GM23248 (cell line): Measurements from ENCODE around the gene GAREM1. TPM values are rescaled to one million over a fixed set of nuclear protein-coding genes. Genes with fewer than 3 reads are reported as not detected.

ENCODE experiments used
- DNase-seq: peaks from one replicate; pipeline ENCODE4 v3.0.0-alpha.2; 2015
- H2AFZ ChIP-seq: fragments of 200-600 bp; sonication (generic); 2 replicates; pipeline ENCODE4 v1.6.1; 2016; ENCODE audit warnings: antibody characterized with exemption
- H3F3A ChIP-seq: fragments of 200-600 bp; sonication (generic); 2 replicates; pipeline ENCODE4 v1.6.1; 2016; ENCODE audit warnings: mild to moderate bottlenecking, antibody characterized with exemption, mixed run types; ENCODE audit not compliant: insufficient read depth
- H3K27ac ChIP-seq: fragments of 200-600 bp; sonication (generic); 2 replicates; pipeline ENCODE4 v1.5.1; 2016; ENCODE audit warnings: mild to moderate bottlenecking
- H3K27me3 ChIP-seq: fragments of 200-600 bp; sonication (generic); replicated peaks from 2 replicates; pipeline ENCODE4 v1.6.1; 2016; ENCODE audit warnings: mild to moderate bottlenecking; ENCODE audit not compliant: insufficient read depth
- H3K36me3 ChIP-seq: fragments of 200-600 bp; sonication (generic); 2 replicates; pipeline ENCODE4 v1.6.1; 2016; ENCODE audit warnings: low read depth, mild to moderate bottlenecking
- H3K4me1 ChIP-seq: fragments of 200-600 bp; sonication (generic); 2 replicates; pipeline ENCODE4 v1.6.1; 2016; ENCODE audit warnings: mild to moderate bottlenecking; ENCODE audit not compliant: insufficient read depth
- H3K4me2 ChIP-seq: fragments of 200-600 bp; sonication (generic); one replicate; pipeline ENCODE4 v1.6.1; 2016; ENCODE audit warnings: mild to moderate bottlenecking; ENCODE audit not compliant: unreplicated experiment
- H3K4me3 ChIP-seq: fragments of 200-600 bp; sonication (generic); 2 replicates; pipeline ENCODE4 v1.5.1; 2016; ENCODE audit warnings: mild to moderate bottlenecking
- H3K79me2 ChIP-seq: fragments of 200-600 bp; sonication (generic); 2 replicates; pipeline ENCODE4 v1.6.1; 2016; ENCODE audit warnings: mild to moderate bottlenecking; ENCODE audit not compliant: insufficient read depth
- H3K9ac ChIP-seq: fragments of 200-600 bp; sonication (generic); 2 replicates; pipeline ENCODE4 v1.6.1; 2016; ENCODE audit warnings: mild to moderate bottlenecking
- H3K9me2 ChIP-seq: fragments of 200-600 bp; sonication (generic); 2 replicates; pipeline ENCODE4 v1.6.1; 2016; ENCODE audit warnings: mixed run types, mild to moderate bottlenecking, moderate library complexity; ENCODE audit not compliant: insufficient read depth
- H3K9me3 ChIP-seq: fragments of 200-600 bp; sonication (generic); one replicate; pipeline ENCODE4 v1.6.1; 2017; ENCODE audit warnings: low read depth
- H4K20me1 ChIP-seq: fragments of 200-600 bp; sonication (generic); 2 replicates; pipeline ENCODE4 v1.6.0; 2016; ENCODE audit not compliant: insufficient read depth
- EZH2 ChIP-seq: fragments of 200-600 bp; sonication (generic); IDR thresholded peaks from 2 replicates; pipeline ENCODE4 v1.6.1; 2018; ENCODE audit warnings: antibody characterized with exemption, mild to moderate bottlenecking; ENCODE audit not compliant: insufficient read depth, poor library complexity, severe bottlenecking
- EZH2phosphoT487 ChIP-seq: fragments of 200-600 bp; sonication (generic); IDR thresholded peaks from 2 replicates; pipeline ENCODE4 v1.6.1; 2018; ENCODE audit warnings: antibody characterized with exemption, moderate library complexity, mild to moderate bottlenecking, low read depth; ENCODE audit not compliant: insufficient read depth
- WGBS, 2 experiments: methylation state at CpG; one replicate each; pipeline ENCODE4 v1.1.6; 2015 to 2017; ENCODE audit warnings: low lambda C conversion rate in 2 of 2, low coverage in 1 of 2; ENCODE audit errors: missing lambda C conversion rate in 2 of 2; 5-methylcytosine and 5-hydroxymethylcytosine counted together
- in situ Hi-C: fragments of 300-500 bp; cut with MboI; formaldehyde crosslinking; loops from 2 replicates; pipeline ENCODE4 v1.15.0; 2020
- polyA plus RNA-seq: library from polyadenylated mRNA; unstranded; fragments of >200 nt; fragmentation: Nextera tagmentation; extraction: Ambion mirVana; gene quantifications from 2 replicates; pipeline ENCODE4 v1.2.1, GENCODE V29; 2016
- total RNA-seq: library from RNA; depleted of rRNA; stranded (reverse); fragments of >200 nt; shearing (Covaris generic); gene quantifications from 2 replicates; pipeline ENCODE4 v1.2.3, GENCODE V29; 2014

Gene GAREM1
- total and polyA plus RNA-seq, 2 experiments from 2014 or later, result 0.30 to 1.2 TPM

DNA sequence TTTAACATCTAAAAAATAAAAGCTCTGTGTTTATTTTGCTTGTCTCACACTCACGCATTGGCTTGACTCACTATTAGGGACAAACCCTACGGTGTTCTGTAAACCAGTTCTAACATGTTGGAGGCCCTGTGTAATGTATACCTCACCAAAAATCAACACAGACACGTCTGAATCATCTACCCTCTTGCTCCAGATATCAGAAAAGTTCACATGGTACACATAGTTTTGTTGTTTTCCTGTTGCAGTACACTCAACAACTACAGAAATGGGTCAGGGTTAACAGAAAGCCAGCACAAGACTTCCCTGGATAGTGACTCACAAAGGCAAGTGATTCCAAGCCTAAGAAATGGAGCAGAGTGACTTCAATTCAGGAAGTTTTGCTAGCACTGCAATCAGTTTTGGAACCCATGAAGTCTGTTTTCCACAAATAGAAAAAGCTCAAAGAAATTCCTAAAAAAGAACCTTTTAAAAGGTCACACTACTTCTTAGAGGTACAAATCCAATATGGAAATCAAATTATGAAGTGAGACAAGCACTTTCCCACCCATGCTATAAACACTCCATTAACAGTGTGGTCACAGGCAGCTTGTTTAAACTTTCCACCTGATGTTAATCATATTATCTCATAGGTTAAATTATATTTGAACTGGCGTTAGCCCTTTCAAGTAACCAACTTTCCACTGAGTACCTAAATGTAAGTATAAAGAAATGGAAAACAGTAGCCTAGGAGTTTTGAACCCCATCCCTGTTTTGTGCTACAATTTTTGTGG lies 87.4 kb downstream of the GAREM1 start:
- no peaks in the 10 kb centered on the region for H3K36me3 ChIP-seq
- H3K27ac ChIP-seq, result peak overlapping the region; percentile 42
- H3K4me3 ChIP-seq, result peak overlapping the region; percentile 5; the same call in 1 of the 2 replicates
- H3K9me3 ChIP-seq, result no peaks in the 10 kb centered on the region
- H3K9me2 ChIP-seq, result no peaks in the 10 kb centered on the region
- no peaks in the 10 kb centered on the region for H3K27me3 ChIP-seq
- H3K4me1 ChIP-seq, result peaks cover 13% of the 10 kb centered on the region
- H3F3A ChIP-seq, result peaks cover 18% of the 10 kb centered on the region
- peak; percentile 85 for DNase-seq
- H2AFZ ChIP-seq, result peak overlapping the region; percentile 13; the same call in 1 of the 2 replicates
- peak overlapping the region; percentile 13; the same call in 1 of the 2 replicates for H3K9ac ChIP-seq
- no peaks in the 10 kb centered on the region for H4K20me1 ChIP-seq
- no peaks in the 10 kb centered on the region for H3K79me2 ChIP-seq
- 22 to 23% methylated on average over 4 of the region's 4 CpGs for WGBS, 2 experiments
- in situ Hi-C loops, result no loop called here
- TF ChIP-seq EZH2phosphoT487 (no peak), EZH2 (no peak)
- H3K4me2 ChIP-seq, result peak overlapping the region; percentile 39

DNA sequence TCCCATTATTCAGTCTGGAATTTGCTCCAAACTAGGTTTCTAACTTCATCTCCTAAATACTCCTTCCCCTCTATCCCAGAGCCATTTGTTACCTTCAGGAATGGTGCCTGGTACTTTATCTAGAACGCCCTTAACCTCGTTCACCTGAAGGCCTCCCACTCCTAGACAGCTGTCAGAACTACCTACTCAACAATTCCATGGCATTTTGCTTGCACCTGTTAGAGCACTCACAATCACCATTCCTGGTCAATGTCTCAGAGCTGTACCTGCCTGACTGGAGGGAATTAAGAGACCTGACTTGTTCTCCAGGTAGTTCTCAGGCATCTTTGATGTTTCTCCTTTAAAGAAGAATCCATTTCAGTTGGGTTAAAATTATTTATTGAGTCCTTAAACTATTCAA lies 88.9 kb downstream of the GAREM1 start:
- Histone ChIP-seq H2AFZ (no peak overlapping the region), H3K9me3 (no peaks in the 10 kb centered on the region), H3K4me2 (no peak overlapping the region), H3K36me3 (no peaks in the 10 kb centered on the region), H3K9ac (no peak overlapping the region), H4K20me1 (no peaks in the 10 kb centered on the region), H3K9me2 (no peaks in the 10 kb centered on the region), H3K27me3 (no peaks in the 10 kb centered on the region), H3K27ac (no peak overlapping the region), H3K79me2 (no peaks in the 10 kb centered on the region), H3K4me3 (no peak overlapping the region), H3F3A (peaks cover 18% of the 10 kb centered on the region), H3K4me1 (peaks cover 13% of the 10 kb centered on the region)
- WGBS, 2 experiments, result 96 to 100% methylated on average over 2 of the region's 2 CpGs
- DNase-seq, result no peak
- TF ChIP-seq EZH2, result no peak
- TF ChIP-seq EZH2phosphoT487, result no peak
- in situ Hi-C loops, result no loop called here

DNA sequence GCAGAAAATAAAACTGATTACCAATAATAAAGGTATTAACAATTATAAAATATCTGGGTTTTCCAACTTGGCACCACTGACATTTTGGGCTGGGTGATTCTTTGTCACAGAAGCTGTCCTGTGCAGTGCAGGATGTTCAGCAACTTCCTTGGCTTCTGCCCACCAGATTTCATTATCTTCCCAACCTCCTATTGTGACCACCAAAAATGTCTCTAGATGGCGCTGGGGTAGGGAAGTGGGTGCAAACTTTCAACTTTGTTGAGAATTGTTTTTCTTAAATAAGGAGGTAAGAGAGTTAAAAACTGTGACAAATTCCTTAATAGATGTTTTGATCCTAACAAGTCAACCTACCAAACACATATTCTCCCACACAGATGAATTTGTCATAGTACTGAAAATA lies 90.1 kb downstream of the GAREM1 start:
- no peaks in the 10 kb centered on the region for H3K27me3 ChIP-seq
- no peaks in the 10 kb centered on the region for H3K9me3 ChIP-seq
- no peaks in the 10 kb centered on the region for H3K36me3 ChIP-seq
- H3K79me2 ChIP-seq, result no peaks in the 10 kb centered on the region
- no peak overlapping the region for H2AFZ ChIP-seq
- no peaks in the 10 kb centered on the region for H4K20me1 ChIP-seq
- peaks cover 18% of the 10 kb centered on the region for H3F3A ChIP-seq
- no peaks in the 10 kb centered on the region for H3K9me2 ChIP-seq
- no peak overlapping the region for H3K4me3 ChIP-seq
- H3K4me2 ChIP-seq, result no peak overlapping the region
- WGBS, 2 experiments, result 78 to 100% methylated on average over 1 of the region's 1 CpG
- DNase-seq, result no peak
- no peak overlapping the region for H3K9ac ChIP-seq
- H3K4me1 ChIP-seq, result peaks cover 13% of the 10 kb centered on the region
- in situ Hi-C loops, result no loop called here
- no peak overlapping the region for H3K27ac ChIP-seq
- TF ChIP-seq EZH2phosphoT487, result no peak

DNA sequence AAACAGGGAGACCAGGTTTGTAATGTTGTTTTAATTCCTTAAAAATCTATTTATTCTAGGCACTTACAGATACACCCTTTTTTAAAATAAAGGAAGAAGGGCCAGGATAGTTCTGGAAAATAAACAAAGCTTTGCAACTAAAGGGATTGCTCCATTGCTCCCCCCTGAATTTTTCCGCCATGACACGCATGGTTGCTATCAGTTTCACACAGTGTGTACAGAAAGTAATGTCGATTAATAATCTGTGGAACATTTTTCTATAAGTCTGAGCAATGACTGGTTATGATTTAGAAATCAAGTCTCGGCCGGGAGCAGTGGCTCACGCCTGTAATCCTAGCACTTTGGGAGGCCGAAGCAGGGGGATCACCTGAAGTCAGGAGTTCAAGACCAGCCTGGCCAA lies 90.8 kb downstream of the GAREM1 start:
- in situ Hi-C loops, result no loop called here
- Histone ChIP-seq H3K4me3 (no peak overlapping the region), H3K4me2 (no peak overlapping the region), H4K20me1 (no peaks in the 10 kb centered on the region), H3K27ac (no peak overlapping the region), H3K79me2 (no peaks in the 10 kb centered on the region), H3K9ac (no peak overlapping the region), H2AFZ (no peak overlapping the region), H3K4me1 (peaks cover 13% of the 10 kb centered on the region), H3K9me3 (no peaks in the 10 kb centered on the region), H3K27me3 (no peaks in the 10 kb centered on the region), H3F3A (peaks cover 18% of the 10 kb centered on the region), H3K36me3 (no peaks in the 10 kb centered on the region), H3K9me2 (no peaks in the 10 kb centered on the region)
- 83 to 86% methylated on average over 7 of the region's 7 CpGs for WGBS, 2 experiments
- TF ChIP-seq EZH2phosphoT487, result no peak
- no peak for TF ChIP-seq EZH2
- no peak for DNase-seq
